A549 (cell line): ENCODE data around the gene FRMD1.

Experiments used
- CHD4 ChIP-seq: fragments of 200-600 bp; sonication (generic); IDR thresholded peaks from 2 replicates; pipeline ENCODE4 v1.6.1; 2016; ENCODE audit warnings: antibody characterized with exemption, mild to moderate bottlenecking, borderline replicate concordance
- CTCF ChIP-seq: fragments of >200 bp; sonication (Bioruptor Twin); formaldehyde crosslinking; IDR thresholded peaks from 3 replicates; pipeline ENCODE4 v1.5.1; 2016
- FOSL2 ChIP-seq, 2 experiments: fragments of 450-650 bp in 1 of 2; fragments of >200 bp in 1 of 2; sonication (Bioruptor Twin) in 1 of 2; formaldehyde crosslinking; IDR thresholded peaks; 2 replicates each; pipeline versions ENCODE4 v1.5.0 to v1.6.1; 2016 to 2020; ENCODE audit warnings: mild to moderate bottlenecking in 1 of 2, moderate library complexity in 1 of 2
- KDM5A ChIP-seq: fragments of 200-600 bp; sonication (generic); IDR thresholded peaks from 2 replicates; pipeline ENCODE4 v1.6.1; 2016; ENCODE audit warnings: antibody characterized with exemption, mild to moderate bottlenecking
- MAX ChIP-seq: IDR thresholded peaks from 2 replicates; pipeline ENCODE4 v1.6.1; 2012
- PBX3 ChIP-seq: IDR thresholded peaks from 2 replicates; pipeline ENCODE4 v1.6.1; 2012
- PHF8 ChIP-seq: fragments of 200-600 bp; sonication (generic); IDR thresholded peaks from 2 replicates; pipeline ENCODE4 v1.6.1; 2016; ENCODE audit warnings: low read depth, mild to moderate bottlenecking, antibody characterized with exemption, moderate library complexity, borderline replicate concordance
- POLR2A ChIP-seq: IDR thresholded peaks from 2 replicates; pipeline ENCODE4 v1.6.1; 2012; ENCODE audit warnings: mild to moderate bottlenecking, low read length
- SMC3 ChIP-seq: fragments of >200 bp; sonication (Bioruptor Twin); formaldehyde crosslinking; IDR thresholded peaks from 3 replicates; pipeline ENCODE4 v1.6.1; 2018; ENCODE audit warnings: inconsistent platforms

- no peak for TF ChIP-seq POLR2A
- TF ChIP-seq CTCF, result no peak
- TF ChIP-seq KDM5A, result no peak
- TF ChIP-seq PBX3, result no peak
- TF ChIP-seq MAX, result no peak
- TF ChIP-seq PHF8, result no peak
- no peak for TF ChIP-seq FOSL2 (IDR thresholded peaks at IDR 0.05)
- no peak for TF ChIP-seq FOSL2 (CRISPR knock-in tag; IDR thresholded peaks at IDR 0.05)
- no peak for TF ChIP-seq SMC3
- TF ChIP-seq CHD4, result no peak
Observed at GRCh38 chr6:168095716-168096250, 16.8 kb upstream of the FRMD1 start.
